ENCODE measurements around the gene P3H3. TPM values are rescaled to one million over a fixed set of nuclear protein-coding genes. Genes with fewer than 3 reads are reported as not detected.

Gene P3H3
- total and polyA plus RNA-seq, 9 of the 15 experiments (the other 6 are each of a cell fraction or from before 2014, with no cell fraction given): 0.03 to 15.0 (median 4.8) TPM

DNA sequence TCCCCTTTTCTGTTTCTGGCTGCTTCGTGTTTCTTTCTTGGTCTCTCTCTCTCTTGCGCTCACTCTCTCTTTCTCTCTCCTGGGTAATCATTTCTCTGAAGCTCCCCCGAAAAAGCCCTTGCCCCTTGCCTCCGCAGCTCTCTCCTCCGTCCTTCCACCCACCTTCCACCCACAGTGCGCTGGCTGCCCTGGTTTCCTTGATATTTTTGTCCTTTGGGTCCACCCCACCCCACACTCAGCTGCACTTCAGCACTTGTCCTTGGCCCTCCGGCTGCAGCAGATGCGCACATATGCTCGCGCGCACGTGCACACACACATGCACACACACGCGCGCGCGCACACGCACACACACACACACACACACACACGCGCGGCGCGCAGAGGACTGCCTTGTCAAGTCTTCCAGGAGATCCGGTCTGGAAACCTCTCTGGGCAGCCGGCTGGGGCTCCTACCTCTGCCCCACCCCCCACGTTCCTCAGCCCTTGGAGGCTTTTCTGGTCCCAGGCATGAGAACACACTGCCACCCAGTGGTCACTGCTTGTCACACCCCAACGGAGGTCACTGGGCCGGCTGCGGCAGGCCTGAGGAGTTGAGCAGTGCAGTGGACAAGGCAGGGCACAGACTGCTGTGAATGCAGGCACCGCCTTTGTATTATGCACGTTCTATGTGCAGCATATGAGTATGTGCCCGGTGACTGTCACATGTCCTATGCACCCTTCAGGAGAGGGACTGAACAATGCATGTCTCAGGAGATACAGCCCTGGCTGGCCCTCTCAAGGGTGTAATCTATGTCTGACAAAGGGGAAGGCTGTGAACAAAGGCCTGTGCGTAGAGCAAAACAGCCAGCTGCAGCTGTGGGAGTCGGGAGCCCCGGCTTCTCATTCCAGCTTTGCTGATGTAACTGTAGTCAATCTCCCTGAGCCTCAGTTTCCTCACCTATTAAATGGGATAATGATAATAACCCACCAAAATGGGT is 49.3 kb upstream of the P3H3 start (continued):
- TF ChIP-seq, protein P1, sequence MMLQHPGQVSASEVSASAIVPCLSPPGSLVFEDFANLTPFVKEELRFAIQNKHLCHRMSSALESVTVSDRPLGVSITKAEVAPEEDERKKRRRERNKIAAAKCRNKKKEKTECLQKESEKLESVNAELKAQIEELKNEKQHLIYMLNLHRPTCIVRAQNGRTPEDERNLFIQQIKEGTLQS (IDR thresholded peaks at IDR 0.05): no peak
- TF ChIP-seq, protein P1 (CRISPR knock-in tag; conservative IDR thresholded peaks at IDR 0.05): no peak
- TF ChIP-seq ZNF766 (CRISPR knock-in tag; conservative IDR thresholded peaks at IDR 0.05) (no peak), PTRF (tag; IDR thresholded peaks at IDR 0.05) (no peak), NR2C1 (IDR thresholded peaks at IDR 0.05) (no peak), NR2C1 (tag; IDR thresholded peaks at IDR 0.05) (no peak), SLC30A9 (CRISPR knock-in tag; IDR thresholded peaks at IDR 0.05) (no peak), KHSRP (IDR thresholded peaks at IDR 0.05) (no peak), ZNF146 (CRISPR knock-in tag; IDR thresholded peaks at IDR 0.05; ENCODE audit: unreplicated experiment) (no peak), MYBL2 (IDR thresholded peaks at IDR 0.05; ENCODE audit: low read depth) (no peak), MYBL2 (CRISPR knock-in tag; IDR thresholded peaks at IDR 0.05; ENCODE audit: borderline replicate concordance) (no peak), HNRNPH1 (optimal IDR thresholded peaks at IDR 0.05; ENCODE audit: low read depth, low read length) (no peak), ILK (tag; IDR thresholded peaks at IDR 0.05; ENCODE audit: borderline replicate concordance, low read depth) (no peak), CBX8 (IDR thresholded peaks at IDR 0.05; ENCODE audit: borderline replicate concordance, extremely low read depth, low read depth, low read length, poor library complexity, severe bottlenecking) (no peak), ZNF551 (CRISPR knock-in tag; IDR thresholded peaks at IDR 0.05) (no peak), ZNF311 (CRISPR knock-in tag; IDR thresholded peaks at IDR 0.05) (no peak), POLR2A (conservative IDR thresholded peaks at IDR 0.05) (peak; percentile 35; the same call in 1 of the 2 replicates), ATF1 (CRISPR knock-in tag; IDR thresholded peaks at IDR 0.05) (no peak), ATF1 (tag; IDR thresholded peaks at IDR 0.05) (peak; percentile 64; the same call in 1 of the 2 replicates), TGIF2 (CRISPR knock-in tag; IDR thresholded peaks at IDR 0.05) (no peak), SPI1 (IDR thresholded peaks at IDR 0.05; ENCODE audit: borderline replicate concordance, low read depth, low read length) (no peak)
- TF ChIP-seq, protein P2, sequence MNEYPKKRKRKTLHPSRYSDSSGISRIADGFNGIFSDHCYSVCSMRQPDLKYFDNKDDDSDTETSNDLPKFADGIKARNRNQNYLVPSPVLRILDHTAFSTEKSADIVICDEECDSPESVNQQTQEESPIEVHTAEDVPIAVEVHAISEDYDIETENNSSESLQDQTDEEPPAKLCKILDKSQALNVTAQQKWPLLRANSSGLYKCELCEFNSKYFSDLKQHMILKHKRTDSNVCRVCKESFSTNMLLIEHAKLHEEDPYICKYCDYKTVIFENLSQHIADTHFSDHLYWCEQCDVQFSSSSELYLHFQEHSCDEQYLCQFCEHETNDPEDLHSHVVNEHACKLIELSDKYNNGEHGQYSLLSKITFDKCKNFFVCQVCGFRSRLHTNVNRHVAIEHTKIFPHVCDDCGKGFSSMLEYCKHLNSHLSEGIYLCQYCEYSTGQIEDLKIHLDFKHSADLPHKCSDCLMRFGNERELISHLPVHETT (CRISPR knock-in tag; conservative IDR thresholded peaks at IDR 0.05 in 1 of 2, IDR thresholded peaks at IDR 0.05 in 1 of 2): no peak
- TF ChIP-seq, protein P3, sequence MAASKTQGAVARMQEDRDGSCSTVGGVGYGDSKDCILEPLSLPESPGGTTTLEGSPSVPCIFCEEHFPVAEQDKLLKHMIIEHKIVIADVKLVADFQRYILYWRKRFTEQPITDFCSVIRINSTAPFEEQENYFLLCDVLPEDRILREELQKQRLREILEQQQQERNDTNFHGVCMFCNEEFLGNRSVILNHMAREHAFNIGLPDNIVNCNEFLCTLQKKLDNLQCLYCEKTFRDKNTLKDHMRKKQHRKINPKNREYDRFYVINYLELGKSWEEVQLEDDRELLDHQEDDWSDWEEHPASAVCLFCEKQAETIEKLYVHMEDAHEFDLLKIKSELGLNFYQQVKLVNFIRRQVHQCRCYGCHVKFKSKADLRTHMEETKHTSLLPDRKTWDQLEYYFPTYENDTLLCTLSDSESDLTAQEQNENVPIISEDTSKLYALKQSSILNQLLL (CRISPR knock-in tag; IDR thresholded peaks at IDR 0.05; ENCODE audit: borderline replicate concordance): no peak
- TF ChIP-seq, protein P4, sequence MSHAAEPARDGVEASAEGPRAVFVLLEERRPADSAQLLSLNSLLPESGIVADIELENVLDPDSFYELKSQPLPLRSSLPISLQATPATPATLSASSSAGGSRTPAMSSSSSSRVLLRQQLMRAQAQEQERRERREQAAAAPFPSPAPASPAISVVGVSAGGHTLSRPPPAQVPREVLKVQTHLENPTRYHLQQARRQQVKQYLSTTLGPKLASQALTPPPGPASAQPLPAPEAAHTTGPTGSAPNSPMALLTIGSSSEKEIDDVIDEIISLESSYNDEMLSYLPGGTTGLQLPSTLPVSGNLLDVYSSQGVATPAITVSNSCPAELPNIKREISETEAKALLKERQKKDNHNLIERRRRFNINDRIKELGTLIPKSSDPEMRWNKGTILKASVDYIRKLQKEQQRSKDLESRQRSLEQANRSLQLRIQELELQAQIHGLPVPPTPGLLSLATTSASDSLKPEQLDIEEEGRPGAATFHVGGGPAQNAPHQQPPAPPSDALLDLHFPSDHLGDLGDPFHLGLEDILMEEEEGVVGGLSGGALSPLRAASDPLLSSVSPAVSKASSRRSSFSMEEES (CRISPR knock-in tag; IDR thresholded peaks at IDR 0.05): no peak

Data from K562 (cell line).